ENCODE results near the gene IARS1.
A peak's percentile ranks its signal among the peaks of the same experiment; 100 is the strongest.

IARS1 gene

DNA sequence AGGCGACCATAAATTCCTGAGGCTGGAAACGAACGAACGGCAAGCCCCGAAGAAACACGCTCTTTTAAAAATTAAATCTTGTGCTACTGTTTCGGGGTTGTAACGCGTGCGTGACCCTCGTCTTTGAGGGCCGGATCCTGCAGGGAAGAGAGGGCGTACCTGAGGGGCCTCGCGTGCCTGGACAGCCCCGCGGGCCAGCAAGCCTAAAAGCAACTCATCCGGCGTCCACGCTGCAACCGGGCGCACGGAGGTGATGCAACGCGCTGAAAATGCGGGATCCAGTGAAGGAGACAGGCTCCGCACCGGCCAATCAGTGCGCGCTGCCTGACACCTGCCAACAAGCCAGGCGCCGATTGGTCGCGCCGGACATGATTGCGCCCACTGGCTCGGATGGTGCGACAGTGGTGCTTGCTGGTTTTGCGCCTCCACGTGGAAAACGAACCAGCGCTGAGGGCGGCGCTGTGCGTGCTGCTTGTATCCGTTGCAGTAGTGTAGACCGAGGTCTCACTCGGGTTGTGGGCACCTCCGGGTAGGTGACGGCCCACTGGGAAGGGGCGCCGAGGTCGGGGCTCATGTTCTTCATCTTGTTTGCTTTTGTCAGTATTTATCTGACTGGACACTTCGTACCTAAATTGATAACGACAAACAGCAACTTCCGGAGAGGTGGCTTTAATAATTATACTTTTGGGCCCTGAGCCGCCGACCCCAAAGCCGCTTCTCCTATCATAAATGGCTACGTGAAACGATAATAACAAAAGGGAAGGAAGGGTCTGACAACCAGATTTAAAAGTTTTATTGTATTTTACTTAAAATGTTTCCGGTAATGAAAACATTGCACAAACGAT is at the start of gene IARS1:
Gene IARS1, minus strand, starts transcription at position 246 of the 845 bp plus-strand sequence. CDS start 4,278 bp downstream, outside the sequence.
- peak; percentile 92 to 93 for DNase-seq

DNA sequence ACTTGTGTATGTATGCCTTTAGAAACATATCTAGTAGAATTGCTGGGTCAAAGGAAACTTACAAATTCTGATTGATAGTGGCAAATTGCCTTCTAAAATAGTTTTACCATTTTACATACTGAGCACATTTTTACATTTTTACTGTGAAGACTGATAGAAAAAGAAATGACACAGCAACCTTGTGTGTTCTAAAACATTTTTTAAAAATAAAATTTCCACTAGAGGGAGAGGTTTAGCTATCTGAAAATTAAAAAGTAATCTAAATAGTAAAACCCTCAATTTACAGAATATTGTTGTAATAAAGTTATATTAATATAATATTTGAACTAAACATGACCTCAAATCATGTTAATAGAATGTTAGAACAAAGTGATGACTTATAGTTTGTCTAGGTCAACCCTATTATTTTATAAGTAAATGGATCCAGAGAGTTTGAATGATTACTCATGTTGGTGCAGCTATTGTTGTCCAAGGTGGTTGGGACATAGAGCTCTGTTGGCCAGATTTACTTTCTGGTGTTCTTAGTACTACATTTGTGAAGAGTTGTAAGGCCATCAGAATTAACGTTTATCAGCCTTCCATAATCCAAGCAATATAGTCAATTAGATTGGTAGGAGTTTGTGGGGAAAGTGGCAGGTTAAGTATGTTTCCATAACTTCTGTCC is 49.5 kb upstream of the IARS1 start:
- DNase-seq = no peak

DNA sequence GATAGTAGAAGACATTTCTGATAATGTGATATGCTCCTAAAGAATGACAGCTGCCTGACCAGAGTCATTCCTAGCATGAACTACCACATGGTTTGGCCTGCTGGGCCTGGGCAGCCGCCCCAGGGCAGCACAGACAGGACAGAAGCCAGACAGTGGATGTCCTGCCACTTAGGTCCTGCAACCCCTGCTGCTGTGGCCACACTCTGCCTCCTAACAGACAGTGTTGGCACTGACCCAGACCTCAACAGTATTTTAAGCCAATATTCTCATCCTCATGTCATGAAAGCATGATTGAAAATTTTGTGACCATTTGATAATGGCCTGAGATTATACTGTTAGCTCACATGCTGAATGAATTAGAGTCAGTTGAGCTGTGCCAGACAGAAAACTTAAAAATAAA is 48.1 kb upstream of the IARS1 start:
- DNase-seq = no peak

DNA sequence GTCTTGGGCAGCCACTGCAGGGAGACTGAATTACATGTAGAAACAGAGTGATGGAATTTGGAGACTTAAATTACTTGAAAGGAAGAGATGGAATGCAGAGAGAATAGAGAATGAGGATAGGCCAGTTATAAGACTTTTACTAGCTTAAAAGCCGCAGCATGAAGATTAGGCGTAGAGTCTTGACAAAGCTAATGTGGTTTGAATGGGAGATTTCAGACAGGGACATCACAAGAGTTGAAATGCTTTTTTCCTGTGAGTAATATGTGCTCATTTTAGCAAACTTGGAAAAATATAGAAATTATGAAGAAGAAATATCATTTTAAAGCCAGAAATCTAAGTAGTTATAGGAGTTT is 39.8 kb upstream of the IARS1 start:
- no peak for DNase-seq

DNA sequence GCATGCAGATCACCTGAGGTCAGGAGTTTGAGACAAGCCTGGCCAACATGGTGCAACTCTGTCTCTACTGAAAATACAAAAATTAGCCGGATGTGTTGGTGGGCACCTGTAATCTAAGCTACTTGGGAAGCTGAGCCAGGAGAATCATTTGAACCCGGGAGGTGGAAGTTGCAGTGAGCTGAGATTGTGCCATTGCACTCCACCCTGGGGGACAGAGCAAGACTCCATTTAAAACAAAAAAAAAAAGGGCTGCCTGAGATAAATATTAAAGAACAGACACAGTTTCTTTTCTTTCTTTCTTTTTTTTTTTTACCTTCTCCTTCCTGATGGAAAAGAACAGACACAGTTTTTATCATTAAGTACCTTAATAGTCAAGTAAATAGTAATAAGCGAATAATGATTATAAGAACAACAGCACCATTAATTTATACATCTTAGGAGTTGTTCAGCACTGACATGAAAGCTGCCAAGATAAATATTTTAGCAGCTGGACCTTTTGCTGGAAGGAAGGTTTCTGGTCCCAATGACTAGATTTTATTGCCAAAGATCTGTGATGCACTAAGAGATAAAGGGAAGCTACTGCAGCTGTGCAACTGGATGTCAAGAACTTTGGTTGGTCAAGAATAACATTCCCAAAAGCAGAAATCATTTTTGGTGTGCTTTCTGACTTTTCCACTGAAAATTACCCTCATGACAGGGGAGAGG is 39.2 kb upstream of the IARS1 start:
- DNase-seq = no peak

DNA sequence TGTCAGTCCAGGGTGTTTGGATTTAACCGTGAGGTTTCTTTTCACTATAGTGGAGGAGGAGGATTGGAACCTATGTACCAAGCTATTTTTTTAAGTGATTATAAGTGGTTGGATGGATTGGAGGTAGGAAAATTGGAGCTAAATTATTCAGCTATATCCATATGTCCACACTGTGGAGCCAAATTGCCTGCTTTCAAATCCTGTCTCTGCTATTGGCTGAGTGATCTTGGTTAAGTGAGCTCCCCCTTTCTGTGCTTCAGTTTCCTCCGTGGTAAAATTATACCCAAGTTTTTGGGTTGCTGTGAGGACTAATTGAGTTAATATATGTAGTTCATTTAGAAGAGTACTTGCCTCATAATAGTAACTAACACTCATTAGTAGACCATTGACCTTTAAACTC is 34.7 kb upstream of the IARS1 start:
- DNase-seq = no peak

DNA sequence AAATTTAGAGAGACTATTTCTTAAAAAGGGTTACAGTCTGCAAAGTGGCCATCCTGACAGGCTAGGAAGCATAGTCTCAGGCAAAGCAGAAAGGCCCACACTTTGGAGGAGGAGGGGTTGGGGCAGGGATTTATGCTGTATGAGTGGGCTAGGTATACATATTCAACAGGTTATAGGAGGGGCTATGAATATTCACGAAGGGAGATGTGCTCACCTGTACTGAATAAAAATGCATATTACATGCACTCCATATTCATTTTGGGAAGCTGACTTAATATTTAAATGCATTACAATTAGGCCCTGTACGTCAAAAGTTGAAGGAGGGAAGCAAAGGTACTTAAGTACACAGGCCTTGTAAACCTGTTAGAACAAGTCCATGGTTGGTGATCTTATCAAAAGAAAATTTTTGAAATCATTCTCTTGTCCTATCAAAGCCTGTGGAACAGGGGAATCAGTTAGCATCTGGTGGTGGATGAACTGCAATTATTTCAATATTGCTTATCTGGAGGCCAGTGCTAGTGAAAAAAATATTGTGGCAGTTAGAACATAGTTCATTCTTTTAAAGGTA is 33.9 kb upstream of the IARS1 start:
- no peak for DNase-seq

DNA sequence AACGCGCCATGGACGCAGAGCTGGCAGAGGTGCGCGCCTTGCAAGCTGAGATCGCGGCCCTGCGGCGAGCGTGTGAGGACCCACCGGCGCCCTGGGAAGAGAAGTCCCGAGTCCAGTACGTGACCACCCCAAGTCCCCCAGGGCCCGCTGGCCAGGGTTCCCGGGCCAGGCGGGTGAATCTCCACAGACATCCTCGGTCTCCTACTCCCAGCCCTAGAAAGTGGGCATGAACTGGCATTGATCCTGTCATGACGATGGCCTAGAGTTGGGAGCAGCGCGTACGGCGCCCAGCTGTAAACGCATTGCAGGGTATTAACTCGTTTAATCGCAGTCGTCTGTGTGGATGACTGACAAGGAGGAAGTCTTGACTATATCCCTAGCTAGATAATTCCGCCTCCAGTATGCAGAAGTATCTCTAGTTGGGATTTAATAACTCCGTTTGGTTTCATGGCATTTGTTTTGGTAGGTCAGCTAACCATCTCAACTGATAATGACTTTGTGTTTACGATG is 32.5 kb upstream of the IARS1 start:
- no peak for DNase-seq

DNA sequence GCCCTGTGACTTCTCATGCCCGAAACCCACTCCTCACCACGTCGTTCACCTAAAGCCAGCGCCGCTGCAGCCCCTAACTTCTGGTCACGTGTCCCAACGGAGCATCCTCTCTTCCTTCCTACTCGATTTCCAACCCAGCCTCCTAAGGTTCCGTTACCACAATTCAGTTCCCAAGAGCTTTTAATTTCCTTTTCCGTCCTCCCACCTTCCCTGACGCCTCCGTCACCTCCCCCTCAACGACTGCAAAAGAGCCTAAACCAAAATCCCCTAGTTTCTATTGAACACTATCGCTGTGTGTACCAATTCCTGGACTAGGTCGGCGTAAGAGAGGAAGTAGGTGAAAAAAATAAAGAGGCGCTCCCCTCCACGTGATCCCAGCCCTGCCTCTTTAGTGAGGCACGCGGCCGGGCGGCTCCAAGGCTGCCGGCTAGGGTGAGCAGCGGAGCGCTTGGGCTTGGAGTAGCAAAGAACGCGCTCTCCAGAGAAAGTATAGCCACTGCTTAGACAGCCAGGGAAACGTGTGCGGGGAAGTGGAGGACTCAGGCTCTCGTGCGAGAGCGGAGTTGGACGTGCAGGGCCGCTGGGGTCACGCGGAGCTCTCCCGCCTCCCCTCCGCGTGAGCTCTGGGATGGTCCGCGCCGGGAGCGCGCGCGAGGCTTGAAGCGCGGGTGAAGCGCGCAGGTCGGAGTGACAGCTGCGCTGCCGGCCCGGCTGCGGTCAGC is 31.9 kb upstream of the IARS1 start, which contains the start of the genes CENPP and NOL8:
Gene CENPP, plus strand, starts transcription at position 685 of the 722 bp plus-strand sequence.
Gene NOL8, minus strand, starts transcription at position 82 of the 722 bp plus-strand sequence. CDS start 1,189 bp downstream, outside the sequence.
- DNase-seq = peak; percentile 87 to 93

DNA sequence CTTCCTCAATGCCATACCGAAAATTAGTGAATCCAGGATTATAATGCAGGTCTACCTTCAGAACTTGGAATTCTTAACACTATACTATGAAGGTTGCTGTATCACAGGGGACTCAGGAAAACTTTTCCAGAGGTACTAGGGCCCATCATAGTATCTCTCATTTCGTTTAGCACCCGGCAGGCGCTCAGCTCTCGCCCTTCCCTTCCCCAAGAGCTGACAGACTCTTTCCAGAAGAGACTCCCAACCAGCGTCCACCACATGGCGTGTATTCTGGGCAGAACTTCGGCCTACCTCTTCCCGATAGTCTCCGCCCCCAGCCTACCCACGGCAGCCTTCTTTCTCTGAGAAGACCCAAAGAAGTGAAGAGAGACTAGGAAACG is 31.4 kb upstream of the IARS1 start:
- no peak for DNase-seq

DNA sequence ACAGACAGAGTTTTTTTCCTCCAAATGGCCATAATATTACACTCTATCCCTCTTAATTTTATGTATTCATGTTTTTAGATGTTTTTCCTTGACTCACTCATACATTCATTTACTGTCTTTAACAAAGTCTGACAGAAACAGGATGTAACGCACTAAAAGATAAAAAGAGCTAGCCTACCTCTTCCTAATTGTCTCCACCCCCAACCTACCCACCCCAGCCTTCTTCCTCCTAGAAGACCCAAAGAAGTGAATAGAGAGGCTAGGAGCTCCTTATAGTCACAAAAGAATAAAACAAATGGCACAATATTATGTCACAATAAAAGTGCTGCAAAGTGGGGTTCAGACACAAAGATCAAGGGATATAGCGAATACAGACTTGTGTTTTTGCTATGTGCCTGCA is 30.9 kb upstream of the IARS1 start:
- no peak for DNase-seq

DNA sequence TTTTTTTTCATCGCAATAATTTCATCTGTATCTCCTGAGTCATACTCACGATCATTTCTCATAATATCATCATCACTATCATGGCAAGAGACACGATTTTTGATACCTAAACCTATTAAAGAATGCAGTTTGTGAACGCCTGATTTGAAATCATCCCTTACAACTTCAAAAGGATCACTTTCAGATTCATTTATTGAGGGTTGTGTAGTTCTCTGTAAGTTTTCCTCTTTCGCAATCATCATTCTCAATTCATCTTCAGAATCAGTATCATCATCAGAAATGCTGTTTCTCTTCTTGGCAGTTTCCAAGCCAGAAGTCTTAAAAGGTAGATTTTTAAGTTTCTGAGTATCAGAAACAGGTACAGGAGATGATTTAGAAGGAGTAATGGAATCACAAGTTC is 22.0 kb upstream of the IARS1 start:
- DNase-seq = no peak

DNA sequence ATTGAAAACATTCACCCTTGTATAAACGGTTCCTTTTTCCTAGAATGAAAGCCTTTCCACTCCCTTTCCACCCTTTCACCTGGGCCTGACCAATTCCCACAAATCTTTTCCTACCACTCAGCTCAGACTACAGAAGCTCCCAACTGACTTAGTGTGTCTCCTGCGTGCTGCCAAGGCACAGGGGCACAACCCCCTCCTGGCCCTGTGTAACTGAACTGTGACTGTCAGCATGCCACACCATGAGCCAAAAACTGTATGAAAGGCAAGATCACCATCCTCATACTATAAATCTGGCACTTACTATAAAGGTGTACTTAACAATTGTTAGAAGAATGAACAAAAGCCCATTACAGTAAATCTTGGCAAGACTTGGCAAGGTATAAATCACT is 20.1 kb upstream of the IARS1 start:
- DNase-seq = no peak

DNA sequence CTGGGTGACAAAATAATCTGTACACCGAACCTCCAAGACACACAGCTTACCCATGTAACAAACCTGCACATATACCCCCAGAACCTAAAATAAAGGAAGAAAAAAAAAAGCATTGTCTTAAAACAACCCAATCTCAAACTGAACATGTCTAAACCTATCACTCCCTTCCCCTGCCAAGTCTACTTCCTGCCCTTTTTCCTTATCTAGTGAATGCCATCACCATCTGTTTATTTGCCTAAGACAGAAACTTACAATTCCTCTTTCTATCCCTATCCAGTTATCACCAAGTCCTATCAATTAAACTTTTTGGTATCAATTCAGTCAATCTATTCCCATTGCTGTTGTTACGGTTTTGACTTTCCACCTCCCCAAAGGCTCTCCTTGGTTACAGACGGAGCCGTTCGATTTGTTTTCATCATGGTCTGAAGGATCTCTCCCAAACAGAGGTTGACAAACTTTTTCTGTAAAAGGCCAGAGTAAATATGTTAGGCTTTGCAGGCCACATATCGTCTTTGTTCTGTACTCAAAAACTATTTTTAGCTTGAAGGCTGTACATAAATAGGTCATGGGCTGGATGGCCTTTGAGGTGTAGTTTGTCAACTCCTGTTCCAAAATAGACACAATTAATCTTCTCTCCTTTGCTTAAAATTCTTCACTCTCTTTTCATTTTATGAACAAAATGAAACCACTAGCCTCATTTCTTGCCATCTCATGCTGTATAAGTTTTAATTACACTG is 19.6 kb upstream of the IARS1 start:
- DNase-seq = peak in 1 of 2 donors; percentile 69

DNA sequence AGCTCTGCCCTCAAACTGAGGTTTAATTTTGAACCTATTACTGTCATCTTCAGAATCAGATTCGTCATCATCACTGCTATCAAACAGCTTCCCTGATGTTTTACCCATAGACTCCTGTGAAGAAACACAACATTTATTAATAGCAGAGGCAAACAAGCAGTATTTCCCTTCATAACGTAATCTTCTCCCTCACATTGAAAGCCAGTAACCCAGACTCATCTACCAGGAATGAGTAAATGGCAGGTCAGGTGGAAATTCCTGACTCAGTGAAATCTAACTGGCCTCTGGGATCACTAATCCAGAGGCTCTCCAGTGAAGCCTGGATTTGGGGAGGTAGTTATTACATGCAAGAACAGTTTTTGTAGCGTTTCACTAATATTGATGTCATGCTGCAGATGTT is 17.1 kb upstream of the IARS1 start:
- no peak for DNase-seq

DNA sequence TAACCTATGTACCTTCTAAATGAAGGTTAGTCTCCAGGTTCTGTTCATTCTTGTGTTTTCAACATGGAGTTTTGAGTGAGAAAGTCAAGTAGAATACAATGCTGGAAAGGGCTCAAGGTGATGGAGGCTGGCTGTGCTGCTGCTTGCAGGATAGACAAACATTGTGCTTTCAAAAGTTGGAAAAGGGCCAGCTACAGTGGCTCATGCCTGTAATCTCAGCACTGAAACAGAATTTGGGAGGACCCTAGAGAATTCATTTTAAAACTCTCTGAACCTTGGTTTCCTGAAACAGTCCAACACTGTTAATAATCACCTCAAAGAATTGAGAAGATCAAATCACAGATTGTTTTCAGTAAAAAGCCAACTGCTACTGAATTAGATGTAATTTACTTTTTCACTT is 15.4 kb upstream of the IARS1 start:
- DNase-seq = no peak

DNA sequence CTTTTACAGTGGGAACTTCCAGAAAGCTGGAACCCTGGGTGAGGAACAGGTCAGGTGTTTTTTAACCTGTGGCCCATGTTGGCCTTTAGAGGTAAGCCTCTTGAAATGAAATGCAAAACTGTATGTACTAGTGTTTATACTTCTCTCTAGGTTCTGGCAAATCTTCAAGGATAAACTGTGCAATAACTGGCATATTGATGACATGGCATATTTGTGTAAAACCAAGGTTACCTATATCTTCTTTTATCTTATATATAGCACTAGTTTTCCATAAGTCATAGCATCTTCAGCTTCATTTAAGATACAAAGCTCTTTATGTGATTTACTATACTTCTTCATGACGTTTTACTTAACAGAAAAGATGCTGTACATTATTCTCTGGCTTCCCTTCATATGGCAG is 7.4 kb upstream of the IARS1 start:
- no peak for DNase-seq

DNA sequence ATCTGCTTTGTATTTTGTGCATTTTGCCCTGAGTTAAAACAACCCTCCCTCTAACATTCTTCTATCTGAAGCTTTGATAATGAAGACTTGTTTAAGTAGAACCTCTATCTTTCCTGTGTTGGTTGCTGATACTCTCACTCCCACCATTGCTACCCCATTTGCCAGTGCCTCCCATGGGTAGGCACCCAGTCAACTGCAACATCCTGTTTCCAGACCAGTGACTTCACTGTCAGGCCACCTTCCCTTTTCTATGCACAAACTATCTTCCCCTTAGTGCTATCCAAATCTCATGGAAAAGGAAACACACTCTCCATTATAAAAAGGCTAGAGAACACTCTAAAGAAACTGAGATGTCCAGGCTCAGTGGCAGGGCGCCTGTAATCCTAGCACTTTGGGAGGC is 5.6 kb upstream of the IARS1 start:
- no peak for DNase-seq

DNA sequence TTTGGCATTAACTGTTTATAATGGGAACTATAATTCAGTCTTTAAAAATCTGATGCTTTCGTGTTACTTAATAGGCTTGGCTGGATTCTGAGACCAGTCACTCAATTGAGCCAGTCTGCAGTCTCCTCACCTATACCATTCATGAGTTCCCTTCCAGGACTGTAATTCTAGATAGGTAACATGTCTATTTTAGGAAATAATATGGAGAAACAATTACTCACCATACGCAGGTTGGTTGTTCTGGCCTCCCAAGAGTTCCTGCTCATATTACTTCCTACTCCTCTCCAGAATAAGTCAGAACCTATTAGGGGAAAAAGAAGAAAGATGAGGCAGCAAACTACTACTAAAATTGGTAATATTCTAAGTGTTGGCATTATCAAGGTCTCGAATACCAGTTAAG is 4.5 kb upstream of the IARS1 start:
- DNase-seq = no peak

DNA sequence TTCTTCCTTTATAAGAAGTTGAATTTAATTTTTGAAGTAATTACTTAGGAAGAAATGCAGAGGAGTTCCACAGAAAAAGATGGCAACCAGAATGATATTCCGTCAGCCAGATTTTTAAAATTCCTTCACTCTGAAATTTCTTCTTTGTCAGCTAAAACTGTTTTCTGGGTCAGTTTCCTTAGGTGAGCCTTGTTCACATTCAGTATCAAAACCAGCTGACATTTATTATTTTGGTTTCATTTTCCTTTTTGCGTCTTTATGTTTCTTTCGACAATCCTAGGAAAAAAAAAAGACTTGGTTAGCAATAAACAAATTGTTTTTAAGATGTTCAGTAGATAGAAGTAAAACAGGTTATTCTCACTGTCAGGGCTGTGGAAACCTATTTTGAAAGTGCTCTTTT is 4.1 kb upstream of the IARS1 start:
- no peak for DNase-seq

DNA sequence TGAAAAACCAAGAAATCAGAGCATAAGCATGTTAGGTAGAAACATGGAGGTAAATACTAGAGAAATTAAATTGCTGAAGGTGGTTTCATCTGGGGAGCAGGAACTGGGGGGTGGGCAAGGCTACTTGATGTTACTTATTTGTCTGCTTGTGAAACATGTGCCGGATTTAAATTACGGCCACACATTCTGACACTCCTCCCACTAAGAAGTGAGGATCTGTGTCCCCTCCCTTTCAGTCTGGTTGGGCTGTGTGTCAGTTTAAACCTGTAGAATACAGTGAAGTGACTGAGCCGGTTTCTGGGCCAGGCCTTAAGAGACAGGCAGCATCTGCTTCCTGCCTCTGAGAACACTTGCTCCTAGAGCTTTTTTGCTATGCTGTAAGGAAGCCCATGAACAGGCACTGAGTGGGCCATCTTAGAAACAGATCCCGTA is 2.3 kb upstream of the IARS1 start:
- DNase-seq = peak in 1 of 2 donors; percentile 89
